ENCODE results near the gene ABCG2. TPM values are rescaled to one million over a fixed set of nuclear protein-coding genes. Genes with fewer than 3 reads are reported as not detected.

ABCG2 gene
- polyA plus RNA-seq, 1 donor (not counting 4 experiments of a cell fraction or from before 2014, with no cell fraction given) = 5.3 TPM

- Histone ChIP-seq H3K4me1 (ENCODE audit: control insufficient read depth, extremely low read depth, insufficient read depth, low read length) (peaks cover 41% of the 10 kb centered on the region), H3K4me2 (ENCODE audit: control insufficient read depth, extremely low read depth, insufficient read depth, low read depth, low read length) (no peak overlapping the region)
These were observed 11.5 kb downstream of the ABCG2 start for GRCh38 chr4:88146891-88147290.

DNA sequence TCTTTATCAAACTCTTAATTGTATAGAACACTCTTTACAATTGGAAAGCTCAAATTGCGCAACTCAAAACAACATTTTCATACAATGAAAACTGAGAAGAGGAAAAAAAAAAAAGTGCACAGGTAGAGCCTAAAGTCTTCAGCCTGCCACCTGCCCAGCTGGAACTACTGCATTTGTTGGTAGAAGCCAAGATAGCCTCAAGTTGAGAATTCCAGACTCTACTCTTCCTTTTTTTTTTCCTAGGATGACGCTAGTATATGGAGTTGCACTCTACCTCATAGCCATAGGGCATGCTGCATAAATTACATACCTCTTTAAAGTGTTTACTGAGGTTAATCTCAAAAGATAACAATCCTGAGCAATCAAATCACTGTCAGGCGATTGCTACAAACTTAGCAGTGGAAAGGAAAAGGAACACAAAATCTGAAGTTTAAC, 13.6 kb downstream of the ABCG2 start:
- Histone ChIP-seq H3K9ac (ENCODE audit: control insufficient read depth, extremely low read depth, insufficient read depth, low read length) (no peak overlapping the region), H3K9me3 (ENCODE audit: control insufficient read depth, low read depth, low read length) (no peaks in the 10 kb centered on the region), H3K4me2 (ENCODE audit: control insufficient read depth, extremely low read depth, insufficient read depth, low read depth, low read length) (peak overlapping the region; percentile 15), H3K27ac (ENCODE audit: control insufficient read depth, insufficient read depth, low read length) (peak overlapping the region; percentile 82), H3K4me1 (ENCODE audit: control insufficient read depth, extremely low read depth, insufficient read depth, low read length) (peaks cover 50% of the 10 kb centered on the region), H3K36me3 (ENCODE audit: control insufficient read depth in 2 of 2, extremely low read depth in 1 of 2, insufficient read depth in 2 of 2, low read length in 2 of 2) (no peaks in the 10 kb centered on the region), H3K9me1 (ENCODE audit: control insufficient read depth, extremely low read depth, insufficient read depth, low read length) (no peaks in the 10 kb centered on the region), H3K4me3 (ENCODE audit: control insufficient read depth in 2 of 3, extremely low read depth in 1 of 3, insufficient read depth in 2 of 3, low read depth in 1 of 3, low read length in 3 of 3) (no peak overlapping the region), H3K79me2 (ENCODE audit: control insufficient read depth, insufficient read depth, low read length) (no peaks in the 10 kb centered on the region), H3K27me3 (ENCODE audit: control insufficient read depth, extremely low read depth, insufficient read depth, low read length) (no peaks in the 10 kb centered on the region), H2AFZ (ENCODE audit: control insufficient read depth, low read length) (no peak overlapping the region), H4K20me1 (ENCODE audit: control insufficient read depth, extremely low read depth, insufficient read depth, low read length) (no peaks in the 10 kb centered on the region)
- DNase-seq (ENCODE audit: low read depth, low spot score) = peak; percentile 48
- dilution Hi-C loops (cut with MboI; ENCODE audit: extremely low pct_ligation_motif_present, low sequenced_read_pairs) = no loop called here
- TF ChIP-seq, protein P1, sequence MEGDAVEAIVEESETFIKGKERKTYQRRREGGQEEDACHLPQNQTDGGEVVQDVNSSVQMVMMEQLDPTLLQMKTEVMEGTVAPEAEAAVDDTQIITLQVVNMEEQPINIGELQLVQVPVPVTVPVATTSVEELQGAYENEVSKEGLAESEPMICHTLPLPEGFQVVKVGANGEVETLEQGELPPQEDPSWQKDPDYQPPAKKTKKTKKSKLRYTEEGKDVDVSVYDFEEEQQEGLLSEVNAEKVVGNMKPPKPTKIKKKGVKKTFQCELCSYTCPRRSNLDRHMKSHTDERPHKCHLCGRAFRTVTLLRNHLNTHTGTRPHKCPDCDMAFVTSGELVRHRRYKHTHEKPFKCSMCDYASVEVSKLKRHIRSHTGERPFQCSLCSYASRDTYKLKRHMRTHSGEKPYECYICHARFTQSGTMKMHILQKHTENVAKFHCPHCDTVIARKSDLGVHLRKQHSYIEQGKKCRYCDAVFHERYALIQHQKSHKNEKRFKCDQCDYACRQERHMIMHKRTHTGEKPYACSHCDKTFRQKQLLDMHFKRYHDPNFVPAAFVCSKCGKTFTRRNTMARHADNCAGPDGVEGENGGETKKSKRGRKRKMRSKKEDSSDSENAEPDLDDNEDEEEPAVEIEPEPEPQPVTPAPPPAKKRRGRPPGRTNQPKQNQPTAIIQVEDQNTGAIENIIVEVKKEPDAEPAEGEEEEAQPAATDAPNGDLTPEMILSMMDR (optimal IDR thresholded peaks at IDR 0.05 in 1 of 3, IDR thresholded peaks at IDR 0.05 in 1 of 3, conservative IDR thresholded peaks at IDR 0.05 in 1 of 3; ENCODE audit: extremely low read depth in 1 of 3, insufficient read depth in 2 of 3, low read length in 3 of 3) = no peak
- no peak for TF ChIP-seq EZH2 (IDR thresholded peaks at IDR 0.05; ENCODE audit: low read length)
- peak; percentile 76 for FAIRE-seq

More at GRCh38 chr4:88146891-88147290, 11.5 kb downstream of the ABCG2 start:
- dilution Hi-C loops (cut with MboI; ENCODE audit: extremely low pct_ligation_motif_present, low sequenced_read_pairs) = no loop called here
- Histone ChIP-seq H3K9me3 (ENCODE audit: control insufficient read depth, low read depth, low read length) (no peaks in the 10 kb centered on the region), H3K36me3 (ENCODE audit: control insufficient read depth in 2 of 2, extremely low read depth in 1 of 2, insufficient read depth in 2 of 2, low read length in 2 of 2) (no peaks in the 10 kb centered on the region), H3K27me3 (ENCODE audit: control insufficient read depth, extremely low read depth, insufficient read depth, low read length) (no peaks in the 10 kb centered on the region), H3K4me3 (ENCODE audit: control insufficient read depth in 2 of 3, extremely low read depth in 1 of 3, insufficient read depth in 2 of 3, low read depth in 1 of 3, low read length in 3 of 3) (no peak overlapping the region), H3K9me1 (ENCODE audit: control insufficient read depth, extremely low read depth, insufficient read depth, low read length) (no peaks in the 10 kb centered on the region), H3K79me2 (ENCODE audit: control insufficient read depth, insufficient read depth, low read length) (no peaks in the 10 kb centered on the region), H2AFZ (ENCODE audit: control insufficient read depth, low read length) (no peak overlapping the region), H4K20me1 (ENCODE audit: control insufficient read depth, extremely low read depth, insufficient read depth, low read length) (no peaks in the 10 kb centered on the region), H3K9ac (ENCODE audit: control insufficient read depth, extremely low read depth, insufficient read depth, low read length) (no peak overlapping the region), H3K27ac (ENCODE audit: control insufficient read depth, insufficient read depth, low read length) (no peak overlapping the region)
- TF ChIP-seq EZH2 (IDR thresholded peaks at IDR 0.05; ENCODE audit: low read length) = no peak
- TF ChIP-seq, protein P1 (optimal IDR thresholded peaks at IDR 0.05 in 1 of 3, IDR thresholded peaks at IDR 0.05 in 1 of 3, conservative IDR thresholded peaks at IDR 0.05 in 1 of 3; ENCODE audit: extremely low read depth in 1 of 3, insufficient read depth in 2 of 3, low read length in 3 of 3) = no peak
- FAIRE-seq = no peak
- DNase-seq (ENCODE audit: low read depth, low spot score) = no peak

All from keratinocyte (primary cell).